NCI-H2029 (cell line): ENCODE results near the gene HDDC2.

Source experiments
- DNase-seq: peaks from one replicate; lab custom pipeline; 2025; lab: John Stamatoyannopoulos, UW

The HDDC2 gene

GRCh38 chr6:125233202-125233601 is 68.6 kb downstream of the HDDC2 start:
- DNase-seq: no peak

GRCh38 chr6:125232466-125232865 is 69.3 kb downstream of the HDDC2 start:
- DNase-seq: no peak

GRCh38 chr6:125231574-125232343 is 70.0 kb downstream of the HDDC2 start:
- no peak for DNase-seq

GRCh38 chr6:125231133-125231532 is 70.6 kb downstream of the HDDC2 start:
- no peak for DNase-seq

GRCh38 chr6:125230674-125231073 is 71.1 kb downstream of the HDDC2 start:
- DNase-seq: no peak

GRCh38 chr6:125228981-125229479 is 72.7 kb downstream of the HDDC2 start:
- no peak for DNase-seq

- DNase-seq: no peak
Observed at GRCh38 chr6:125227244-125227643, 74.5 kb downstream of the HDDC2 start.
